GM19043 (cell line): ENCODE data around the gene TRIM27.
"Not testable (repeated sequence)": the region's sequence is repeated elsewhere in the genome, so short reads cannot be mapped to it uniquely, and the experiment has no call there.

Experiments
- ATAC-seq: cut with Tn5 transposase; IDR thresholded peaks from one replicate; pipeline ENCODE4 v1.9.1; 2021; ENCODE audit warnings: low read depth; ENCODE audit not compliant: unreplicated experiment

Gene TRIM27

DNA sequence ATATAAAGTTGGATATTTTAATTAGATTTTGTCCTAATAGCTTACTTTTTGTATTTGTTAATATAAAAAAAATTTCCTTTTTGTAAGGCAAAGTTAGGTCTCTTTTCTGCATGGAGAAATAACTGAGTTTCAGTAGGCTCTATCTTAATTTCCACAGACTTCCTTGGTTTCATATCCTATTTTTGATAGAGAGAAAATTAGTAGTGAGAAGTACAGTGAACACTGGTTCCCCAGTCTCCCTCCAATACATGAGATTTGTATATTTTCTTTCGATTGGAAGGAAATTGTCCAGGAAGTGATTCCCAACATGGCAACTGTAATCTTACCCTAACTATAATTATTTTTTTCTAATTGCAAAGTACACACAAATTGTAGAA is 26.4 kb downstream of the TRIM27 start:
- ATAC-seq, result no peak

DNA sequence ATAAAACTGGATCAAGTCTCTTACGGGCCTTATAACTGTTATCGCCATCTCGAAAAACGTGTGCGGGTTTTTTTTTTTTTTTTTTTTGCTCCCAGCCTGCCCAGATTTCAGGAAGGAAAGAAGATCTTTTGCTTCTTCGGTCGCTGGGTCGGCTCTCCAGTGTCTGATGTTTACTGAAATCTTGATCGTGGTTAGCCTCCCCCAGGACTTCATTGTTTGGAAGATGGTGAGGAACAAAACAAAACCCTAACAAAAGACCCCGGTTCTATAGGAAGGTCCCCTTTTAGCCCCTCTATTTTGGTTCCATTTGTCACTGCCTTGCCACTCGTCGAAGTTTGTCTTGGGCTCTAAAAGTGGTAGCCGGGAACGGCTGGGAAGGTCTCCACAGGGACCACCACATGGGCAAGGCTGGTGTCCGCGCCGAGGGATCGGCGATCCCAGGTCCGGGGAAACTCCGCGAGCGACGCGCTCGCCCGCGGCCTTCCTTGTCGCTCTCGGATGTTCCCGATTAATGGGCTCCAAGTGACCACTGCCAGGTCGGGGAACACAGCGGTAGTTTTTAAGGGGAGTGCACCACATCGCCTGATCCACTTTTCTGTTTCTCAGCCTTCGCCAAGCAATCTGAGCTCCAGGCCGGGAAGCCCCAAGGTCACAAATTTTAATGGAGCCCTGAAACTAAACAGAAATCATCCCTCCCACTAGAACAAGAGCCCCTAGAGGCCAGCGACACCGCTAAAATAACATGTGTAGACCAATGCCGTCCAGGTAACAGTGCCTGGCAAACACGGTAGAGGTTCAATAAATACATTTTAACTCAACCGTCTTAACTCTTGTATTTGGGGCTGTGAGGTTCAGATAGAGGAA is 27.0 kb downstream of the TRIM27 start:
- ATAC-seq, result peak; percentile 3

DNA sequence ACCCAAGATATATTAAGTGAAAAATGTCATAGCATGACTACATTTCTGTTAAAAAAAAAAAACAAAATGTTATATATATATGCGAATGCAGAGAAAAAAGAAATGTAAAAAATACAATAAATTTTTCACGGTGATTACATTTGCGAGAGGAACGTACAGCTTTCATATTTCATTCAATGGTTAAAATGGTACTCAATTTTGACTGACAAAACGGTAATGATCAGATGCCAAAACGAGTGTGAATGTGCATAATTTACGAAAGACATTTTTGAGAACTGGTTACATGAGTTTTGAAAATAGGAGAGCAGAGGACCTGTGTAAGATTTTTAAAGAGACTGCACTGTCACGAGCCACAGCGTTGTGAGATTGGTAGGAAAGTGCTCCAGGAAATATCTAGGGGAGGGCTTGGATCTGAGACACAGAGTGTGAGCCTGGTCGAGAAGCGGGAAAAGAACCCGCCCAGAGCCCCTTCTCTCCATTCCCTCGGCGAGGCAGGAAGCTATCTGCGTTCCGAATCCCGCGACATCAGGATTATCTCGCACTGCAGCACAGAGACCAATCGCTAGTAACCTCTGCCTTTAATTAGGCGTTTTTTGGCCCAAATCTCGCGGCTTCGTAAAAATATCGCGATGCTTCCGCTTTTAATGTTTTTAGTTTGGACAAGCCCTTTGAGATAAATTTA is 28.5 kb downstream of the TRIM27 start:
- ATAC-seq, result peak; percentile 50

DNA sequence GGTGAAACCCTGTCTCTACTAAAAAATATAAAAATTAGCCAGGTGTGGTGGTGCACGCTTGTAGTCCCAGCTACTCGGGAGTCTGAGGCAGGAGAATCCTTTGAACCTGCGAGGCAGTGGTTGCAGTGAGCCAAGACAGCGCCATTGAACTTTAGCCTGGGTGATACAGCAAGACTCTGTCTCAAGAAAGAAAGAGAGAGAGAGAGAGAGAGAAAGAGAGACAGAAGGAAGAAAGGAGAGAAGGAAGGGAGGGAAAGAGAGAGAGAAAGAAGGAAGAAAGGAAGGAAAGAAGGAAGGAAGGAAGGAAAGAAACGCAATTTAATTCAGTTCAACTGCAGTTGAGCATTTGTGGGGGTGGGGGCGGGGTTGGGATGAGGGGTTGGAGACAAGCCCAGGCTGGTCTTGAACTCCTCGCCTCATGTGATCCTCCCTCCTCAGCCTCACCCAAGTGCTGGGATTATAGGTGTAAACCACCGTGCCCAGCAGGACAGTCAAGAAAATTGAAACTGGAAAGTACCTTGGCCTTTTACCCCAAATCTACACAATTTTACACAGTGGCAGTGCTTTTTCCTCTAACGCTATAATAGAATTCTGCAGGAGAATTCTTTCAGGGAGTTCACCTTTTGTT is 30.5 kb downstream of the TRIM27 start:
- ATAC-seq, result no peak

DNA sequence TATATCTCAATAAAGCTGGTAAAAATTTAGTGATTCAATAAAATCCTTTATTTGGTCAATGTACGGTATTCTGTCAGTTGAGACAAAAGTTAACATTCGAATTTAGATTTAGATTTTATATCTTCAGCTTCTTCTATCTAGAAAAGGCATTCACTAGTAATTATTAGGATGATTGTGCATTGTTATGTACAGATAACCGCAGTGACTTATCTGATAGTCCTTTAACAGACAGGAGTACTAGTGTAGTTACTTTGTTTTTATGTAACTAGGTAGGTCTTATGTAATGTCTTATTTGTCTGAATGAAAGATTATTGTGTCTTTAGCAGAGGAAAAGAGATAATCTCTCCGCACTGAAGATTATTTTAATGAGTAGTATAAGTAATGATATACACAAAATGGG is 31.3 kb downstream of the TRIM27 start:
- ATAC-seq, result no peak

GRCh38 chr6:28887796-28888496 is 35.8 kb downstream of the TRIM27 start:
- ATAC-seq, result no peak

- no peak for ATAC-seq
Measured at GRCh38 chr6:28886079-28886439, 37.7 kb downstream of the TRIM27 start.

DNA sequence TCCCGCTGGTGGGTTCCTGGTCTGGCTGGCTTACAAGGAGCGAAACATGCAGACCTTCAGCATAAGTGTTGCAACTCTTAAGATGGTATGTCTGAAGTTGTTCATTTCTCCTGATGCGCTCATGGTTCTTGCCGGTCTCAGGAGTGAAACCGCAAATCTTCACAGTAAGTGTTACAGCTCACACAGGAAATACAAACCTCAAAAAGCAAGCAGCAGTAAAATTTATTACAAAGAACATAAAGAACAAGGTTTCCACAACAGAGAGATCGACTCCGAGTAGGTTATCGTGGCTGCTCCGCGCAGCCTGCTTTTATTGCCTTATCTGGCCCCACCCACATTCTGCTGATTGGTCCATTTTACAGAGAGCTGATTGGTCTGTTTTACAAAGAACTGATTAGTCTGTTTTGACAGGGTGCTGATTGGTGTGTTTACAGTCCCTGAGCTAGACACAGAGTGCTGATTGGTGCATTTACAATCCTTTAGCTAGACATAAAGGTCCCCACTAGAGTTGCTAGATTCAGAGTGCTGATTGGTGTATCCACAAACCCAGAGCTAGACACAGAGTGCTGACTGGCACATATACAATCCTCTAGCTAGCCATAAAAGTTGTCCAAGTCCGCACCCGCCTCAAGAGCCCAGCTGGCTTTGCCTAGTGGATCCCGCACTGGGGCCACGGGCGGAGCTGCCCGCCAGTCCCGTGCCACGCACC is 39.2 kb downstream of the TRIM27 start:
- no peak for ATAC-seq

GRCh38 chr6:28880894-28881780 is 42.6 kb downstream of the TRIM27 start:
- ATAC-seq, result no peak

DNA sequence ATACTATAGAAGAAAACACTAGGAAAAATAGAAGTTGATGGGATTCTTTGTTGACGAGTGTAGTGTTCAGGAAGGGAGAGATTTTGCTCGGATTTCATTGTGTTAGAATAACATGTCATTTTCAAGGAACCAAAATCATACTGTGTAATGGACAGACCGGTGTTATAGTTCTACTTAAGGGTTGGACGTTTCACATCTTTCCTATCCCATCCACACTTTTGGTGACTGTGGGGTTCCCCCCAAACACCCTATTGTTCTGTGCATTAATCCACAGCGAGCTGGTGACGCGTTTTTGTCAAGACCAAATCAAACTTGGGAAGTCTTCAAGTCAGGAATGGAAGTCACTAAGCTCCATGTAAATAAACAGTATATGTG is 43.3 kb downstream of the TRIM27 start:
- ATAC-seq, result no peak

DNA sequence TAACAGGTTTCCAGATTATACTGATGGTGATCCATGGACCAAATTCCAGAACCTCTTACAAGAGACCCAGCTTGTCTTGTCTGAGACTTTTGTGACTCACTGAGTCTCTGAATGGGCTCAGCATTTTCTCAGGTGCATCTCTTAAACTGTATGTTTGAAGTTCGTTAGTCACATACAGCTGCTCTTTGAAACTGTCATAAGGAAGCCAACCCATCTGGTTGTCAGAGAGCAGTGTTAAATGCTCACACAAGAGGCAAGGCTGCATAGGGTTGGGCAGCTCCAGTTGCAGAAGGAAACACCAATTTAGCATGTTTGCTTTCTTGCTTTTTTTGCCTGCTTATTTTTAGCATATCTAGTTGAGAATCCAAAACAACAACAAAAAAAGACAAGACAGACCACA is 47.1 kb downstream of the TRIM27 start:
- ATAC-seq, result no peak

GRCh38 chr6:28875191-28875747 is 48.5 kb downstream of the TRIM27 start:
- ATAC-seq, result no peak

DNA sequence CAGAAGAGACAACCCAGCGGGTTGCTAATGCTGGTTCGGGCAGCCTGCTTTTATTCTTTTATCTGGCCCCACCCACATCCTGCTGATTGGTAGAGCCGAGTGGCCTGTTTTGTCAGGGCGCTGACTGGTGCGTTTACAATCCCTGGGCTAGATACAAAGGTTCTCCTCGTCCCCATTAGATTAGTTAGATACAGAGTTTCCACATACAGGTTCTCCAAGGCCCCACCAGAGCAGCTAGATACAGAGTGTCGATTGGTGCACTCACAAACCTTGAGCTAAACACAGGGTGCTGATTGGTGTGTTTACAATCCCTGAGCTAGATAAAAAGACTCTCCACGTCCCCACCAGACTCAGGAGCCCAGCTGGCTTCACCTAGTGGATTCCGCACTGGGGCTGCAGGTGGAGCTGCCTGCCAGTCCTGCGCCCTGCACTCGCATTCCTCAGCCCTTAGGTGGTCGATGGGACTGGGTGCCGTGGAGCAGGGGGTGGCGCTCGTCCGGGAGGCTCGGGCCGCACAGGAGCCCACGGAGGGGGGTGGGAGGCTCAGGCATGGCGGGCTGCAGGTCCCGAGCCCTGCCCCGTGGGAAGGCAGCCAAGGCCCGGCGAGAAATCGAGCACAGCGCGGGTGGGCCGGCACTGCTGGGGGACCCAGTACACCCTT is 51.5 kb downstream of the TRIM27 start:
- ATAC-seq, result not testable (repeated sequence)

DNA sequence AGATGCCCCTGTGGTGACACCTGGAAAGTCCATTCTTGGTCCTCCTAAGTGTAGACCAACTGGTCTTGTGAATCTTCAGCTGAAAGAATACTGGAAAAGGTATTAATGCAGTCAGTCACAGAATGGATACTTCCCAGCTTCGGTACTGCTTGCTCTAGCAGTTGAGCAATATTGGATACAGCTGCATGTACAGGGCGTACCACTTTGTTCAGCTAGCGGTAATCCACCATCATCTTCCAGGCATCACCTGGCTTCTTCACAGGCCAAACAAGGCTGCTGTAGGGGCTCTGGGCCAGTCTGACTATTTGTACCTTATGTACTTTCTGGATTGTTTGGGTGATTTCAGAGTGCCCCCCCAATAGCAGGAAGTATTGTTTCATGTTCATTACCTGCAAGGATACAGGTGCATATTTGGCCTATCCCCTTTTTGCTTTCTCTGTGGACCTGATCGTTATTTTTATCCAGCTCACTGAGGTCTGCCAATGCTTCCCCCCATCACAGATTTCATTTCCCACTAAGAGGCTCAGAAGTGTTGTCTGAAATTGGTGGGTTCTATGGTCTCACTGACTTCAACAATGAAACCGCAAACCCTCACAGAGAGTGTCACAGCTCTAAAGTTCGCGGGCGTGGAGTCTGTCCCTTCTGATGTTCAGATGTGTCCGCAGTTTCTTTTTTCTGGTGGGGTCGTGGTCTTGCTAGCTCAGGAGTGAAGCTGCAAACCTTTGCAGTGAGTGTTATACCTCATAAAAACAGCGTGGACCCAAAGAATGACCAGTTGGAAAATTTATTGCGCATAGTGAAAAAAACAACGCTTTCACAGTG is 52.2 kb downstream of the TRIM27 start:
- ATAC-seq, result no peak

- no peak for ATAC-seq
Measured at GRCh38 chr6:28868873-28869272, 54.9 kb downstream of the TRIM27 start.

DNA sequence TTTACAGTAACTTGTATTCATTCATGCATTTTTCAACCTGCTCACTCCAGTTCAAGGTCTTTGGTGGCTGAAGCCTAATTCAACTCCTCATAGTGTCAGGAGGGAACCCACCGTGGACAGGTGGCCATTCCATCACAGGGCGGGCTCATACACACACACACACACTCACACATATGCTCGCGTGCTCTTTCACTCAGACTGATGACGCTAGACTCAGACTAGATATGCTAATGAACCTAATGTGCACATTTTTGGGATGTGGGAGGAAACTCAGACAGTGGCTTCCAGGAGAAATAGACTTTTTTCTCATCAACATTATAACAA is 56.7 kb downstream of the TRIM27 start:
- no peak for ATAC-seq

- ATAC-seq, result not testable (repeated sequence)
Measured at GRCh38 chr6:28866205-28867085, 57.3 kb downstream of the TRIM27 start.
